RWPE1 (cell line): ENCODE data around the gene RNASET2.
A peak's percentile ranks its signal among the peaks of the same experiment; 100 is the strongest.

Source experiments
- CTCF ChIA-PET: fragments of 350-600 bp; sonication (Branson Sonifier 250); formaldehyde crosslinking; extraction: SDS; loops from one replicate; lab custom pipeline; 2021; lab: Yijun Ruan, JAX
- POLR2A ChIA-PET: fragments of 400-600 bp; formaldehyde crosslinking; extraction: SDS; loops from one replicate; lab custom pipeline; 2020; ENCODE audit warnings: antibody characterized with exemption; ENCODE audit not compliant: low non-redundant PET; lab: Yijun Ruan, JAX
- DNase-seq: peaks from one replicate; pipeline ENCODE4 v3.0.0; 2012; ENCODE audit warnings: low spot score
- H3K27ac ChIP-seq: fragments of 450-650 bp; 2 replicates; pipeline ENCODE4 v1.5.1; 2017
- TF ChIP-seq, protein P1 (sequence below): fragments of 450-650 bp; conservative IDR thresholded peaks from 2 replicates; pipeline ENCODE4 v1.5.1; 2017; ENCODE audit warnings: low read depth, mild to moderate bottlenecking

RNASET2 gene

DNA sequence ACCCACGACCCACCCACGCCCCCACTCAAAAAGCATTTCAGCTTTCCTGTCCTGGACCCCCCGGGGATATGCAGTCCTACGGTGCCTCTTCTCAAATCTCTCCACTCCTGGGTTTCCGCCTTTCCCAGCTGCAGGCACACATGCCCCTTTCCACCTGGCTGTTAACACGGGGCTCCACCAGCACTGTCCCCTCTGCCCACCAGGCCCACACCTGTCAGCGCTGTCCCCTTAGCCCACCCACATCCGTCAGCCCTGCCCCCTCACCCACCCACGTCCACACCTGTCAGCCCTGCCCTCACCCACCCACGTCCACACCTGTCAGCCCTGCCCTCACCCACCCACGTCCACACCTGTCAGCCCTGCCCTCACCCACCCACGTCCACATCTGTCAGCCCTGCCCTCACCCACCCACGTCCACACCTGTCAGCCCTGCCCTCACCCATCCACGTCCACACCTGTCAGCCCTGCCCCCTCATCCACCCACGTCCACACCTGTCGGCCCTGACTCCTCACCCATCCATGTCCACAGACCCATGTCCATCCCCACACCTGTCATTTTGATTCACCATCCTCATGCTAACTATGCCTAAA is 11.6 kb downstream of the RNASET2 start:
- TF ChIP-seq, protein P1, sequence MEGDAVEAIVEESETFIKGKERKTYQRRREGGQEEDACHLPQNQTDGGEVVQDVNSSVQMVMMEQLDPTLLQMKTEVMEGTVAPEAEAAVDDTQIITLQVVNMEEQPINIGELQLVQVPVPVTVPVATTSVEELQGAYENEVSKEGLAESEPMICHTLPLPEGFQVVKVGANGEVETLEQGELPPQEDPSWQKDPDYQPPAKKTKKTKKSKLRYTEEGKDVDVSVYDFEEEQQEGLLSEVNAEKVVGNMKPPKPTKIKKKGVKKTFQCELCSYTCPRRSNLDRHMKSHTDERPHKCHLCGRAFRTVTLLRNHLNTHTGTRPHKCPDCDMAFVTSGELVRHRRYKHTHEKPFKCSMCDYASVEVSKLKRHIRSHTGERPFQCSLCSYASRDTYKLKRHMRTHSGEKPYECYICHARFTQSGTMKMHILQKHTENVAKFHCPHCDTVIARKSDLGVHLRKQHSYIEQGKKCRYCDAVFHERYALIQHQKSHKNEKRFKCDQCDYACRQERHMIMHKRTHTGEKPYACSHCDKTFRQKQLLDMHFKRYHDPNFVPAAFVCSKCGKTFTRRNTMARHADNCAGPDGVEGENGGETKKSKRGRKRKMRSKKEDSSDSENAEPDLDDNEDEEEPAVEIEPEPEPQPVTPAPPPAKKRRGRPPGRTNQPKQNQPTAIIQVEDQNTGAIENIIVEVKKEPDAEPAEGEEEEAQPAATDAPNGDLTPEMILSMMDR: no peak
- DNase-seq: no peak
- ChIA-PET CTCF (interaction anchor here (0.7 kb wide), 1 partner anchor 19 kb away, joined by 3 read pairs; no protein-coding TSS in a partner anchor), POLR2A (no interaction called here)
- H3K27ac ChIP-seq: no peak overlapping the region

DNA sequence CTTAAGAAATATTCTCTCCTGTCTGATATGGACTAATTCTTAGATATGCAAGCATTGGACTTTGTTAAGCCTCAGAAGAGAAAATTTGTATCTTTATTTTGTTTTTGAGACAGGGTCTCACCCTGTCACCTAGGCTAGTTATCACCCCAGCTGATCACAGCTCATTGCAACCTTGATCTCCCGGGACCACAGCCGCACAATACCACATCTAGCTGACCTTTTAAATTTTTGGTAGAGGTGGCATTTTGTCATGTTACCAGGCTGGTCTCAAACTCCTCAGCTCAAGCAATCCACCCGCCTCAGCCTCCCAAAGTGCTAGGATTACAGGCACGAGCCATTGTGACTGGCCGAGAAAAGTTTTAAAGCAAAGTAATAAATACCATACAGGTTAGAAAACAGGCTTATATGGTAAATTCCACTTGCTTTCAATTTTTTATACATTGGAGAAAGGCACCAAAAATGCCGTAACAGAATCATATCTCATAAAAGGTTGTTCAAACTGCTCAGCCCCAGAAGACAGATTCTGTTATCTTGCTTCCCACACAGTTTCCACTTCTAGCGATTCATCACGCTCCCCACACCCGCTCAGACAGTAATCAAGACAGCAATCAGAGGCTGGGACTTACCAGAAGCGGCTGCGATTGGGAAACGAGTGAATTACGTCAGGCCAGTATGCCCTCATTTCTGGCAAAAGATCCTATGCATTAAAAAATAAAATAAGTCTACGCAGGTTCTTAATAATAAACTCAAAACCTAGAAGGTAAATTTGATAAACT is 13.8 kb downstream of the RNASET2 start:
- H3K27ac ChIP-seq: no peak overlapping the region
- POLR2A ChIA-PET: no interaction called here
- CTCF ChIA-PET: interaction anchor here (1.3 kb wide), 1 partner anchor 9 kb away, joined by 4 read pairs; no protein-coding TSS in a partner anchor
- DNase-seq: no peak
- TF ChIP-seq, protein P1: no peak

DNA sequence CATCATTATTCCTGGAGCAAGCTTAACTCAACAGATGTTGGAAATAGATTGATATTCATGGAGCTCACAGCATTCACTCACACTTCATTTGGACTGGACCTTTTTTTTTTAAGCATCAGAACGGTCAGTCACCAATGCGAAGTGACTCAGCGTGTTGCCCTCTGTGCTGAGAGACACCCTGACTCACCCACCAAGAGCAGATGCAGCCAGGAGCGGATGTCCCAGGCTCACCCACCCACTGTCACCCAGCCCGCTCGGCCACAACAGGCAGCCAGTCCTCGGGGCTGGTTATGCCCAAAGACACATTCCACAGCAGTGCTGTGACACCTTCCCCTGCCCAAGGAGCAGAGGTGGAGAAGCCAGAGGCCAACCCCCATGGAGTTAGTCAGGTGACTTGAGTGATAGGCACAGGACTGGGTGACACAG is 15.7 kb downstream of the RNASET2 start:
- CTCF ChIA-PET: interaction anchor here (0.5 kb wide), 1 partner anchor 9 kb away, joined by 3 read pairs; no protein-coding TSS in a partner anchor

DNA sequence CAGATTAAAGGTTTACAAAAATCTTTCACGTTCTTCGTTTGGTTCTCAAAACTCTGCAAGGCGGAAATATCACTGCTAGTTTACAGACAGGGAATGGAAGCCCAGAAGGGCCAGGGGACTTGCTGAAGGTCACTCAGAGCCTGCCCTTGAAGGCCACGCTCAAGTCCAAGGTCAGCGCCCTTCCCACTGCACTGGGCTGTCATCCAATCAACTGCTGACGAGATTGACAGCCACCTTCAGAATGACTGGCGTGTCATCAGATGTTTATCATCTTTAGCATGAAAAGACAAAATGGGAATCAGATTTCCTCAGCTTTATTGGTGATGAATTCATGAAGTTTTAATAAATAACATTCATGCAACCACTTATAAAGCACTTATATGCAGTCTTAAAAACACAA is 16.5 kb downstream of the RNASET2 start:
- DNase-seq: no peak
- H3K27ac ChIP-seq: no peak overlapping the region
- POLR2A ChIA-PET: no interaction called here
- CTCF ChIA-PET: no interaction called here
- TF ChIP-seq, protein P1: no peak

More for the DNA sequence above, 15.7 kb downstream of the RNASET2 start:
- TF ChIP-seq, protein P1: no peak
- no peak overlapping the region for H3K27ac ChIP-seq
- POLR2A ChIA-PET: interaction anchor here (0.5 kb wide), 1 partner anchor 8 kb away, joined by 7 read pairs; no protein-coding TSS in a partner anchor
- peak; percentile 38 for DNase-seq

DNA sequence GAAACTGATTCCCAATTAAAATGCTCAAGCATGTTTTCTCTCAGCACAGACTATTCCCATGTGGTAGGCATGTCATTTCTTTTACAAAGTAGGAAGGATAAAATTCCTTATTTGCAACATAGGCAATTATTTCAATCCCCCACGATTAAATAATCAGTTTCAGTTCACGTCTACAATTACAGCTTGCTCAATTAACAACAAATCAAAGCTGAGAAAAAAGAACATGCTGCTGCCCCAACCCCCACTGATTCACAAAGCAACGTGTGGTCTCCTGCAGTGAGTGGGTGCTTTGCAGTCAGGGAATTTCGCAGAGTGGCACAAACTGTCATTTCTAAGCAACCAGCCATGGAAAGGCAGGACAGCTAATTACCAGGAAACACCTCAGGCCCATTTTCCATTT is 17.0 kb downstream of the RNASET2 start:
- H3K27ac ChIP-seq: no peak overlapping the region
- DNase-seq: no peak
- ChIA-PET CTCF (no interaction called here), POLR2A (no interaction called here)
- TF ChIP-seq, protein P1: no peak

DNA sequence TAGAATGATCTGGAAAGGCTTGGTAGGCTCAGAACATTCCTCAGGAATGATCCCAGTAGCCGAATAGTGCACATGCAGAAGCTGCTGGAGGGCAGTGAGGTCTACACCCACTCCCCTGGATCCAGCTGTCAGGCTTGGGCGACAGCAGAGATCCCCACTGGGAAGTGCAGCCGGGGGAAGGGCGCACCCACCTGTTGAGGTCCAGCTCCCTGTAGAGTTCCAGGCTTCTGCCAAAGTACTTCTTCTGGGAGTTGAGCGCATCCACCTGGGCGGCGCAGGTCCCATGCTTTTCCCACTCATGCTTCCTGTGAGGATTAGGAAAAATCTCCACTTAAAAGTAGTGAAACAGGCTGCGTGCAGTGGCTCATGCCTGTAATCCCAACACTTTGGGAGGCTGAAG is 17.6 kb downstream of the RNASET2 start:
- ChIA-PET POLR2A (no interaction called here), CTCF (no interaction called here)
- no peak overlapping the region for H3K27ac ChIP-seq
- TF ChIP-seq, protein P1: no peak
- DNase-seq: no peak
